H1 (cell line): ENCODE data around the gene DENND1A. TPM values are rescaled to one million over a fixed set of nuclear protein-coding genes. Genes with fewer than 3 reads are reported as not detected.

Source experiments
- CBX5 ChIP-seq: fragments of 300-800, 300-1000 bp; sonication (generic); IDR thresholded peaks from 2 replicates; pipeline ENCODE4 v1.7.1; 2016; ENCODE audit warnings: antibody characterized with exemption, low read length, low read depth
- CTBP2 ChIP-seq: IDR thresholded peaks from 2 replicates; pipeline ENCODE4 v1.7.0; 2011; ENCODE audit warnings: borderline replicate concordance, mild to moderate bottlenecking, moderate library complexity, mixed read lengths, low read length; ENCODE audit not compliant: insufficient read depth, insufficient read length
- HDAC2 ChIP-seq, 2 experiments: fragments of 300-600 bp in 1 of 2; sonication (generic) in 1 of 2; IDR thresholded peaks; 2 replicates each; pipeline ENCODE4 v1.6.1; 2011 to 2012; ENCODE audit warnings: low read depth in 2 of 2, low read length in 2 of 2, mild to moderate bottlenecking in 2 of 2, moderate library complexity in 2 of 2, borderline replicate concordance in 1 of 2, inconsistent platforms in 1 of 2
- PHF8 ChIP-seq: fragments of 200-600 bp; sonication (generic); conservative IDR thresholded peaks from 2 replicates; pipeline ENCODE4 v1.7.1; 2012; ENCODE audit warnings: low read depth, mild to moderate bottlenecking, inconsistent platforms, low read length, moderate library complexity
- POLR2A ChIP-seq, 2 experiments: IDR thresholded peaks; 1 replicate in 1 of 2; 2 replicates in 1 of 2; pipeline ENCODE4 v1.6.1; 2011; ENCODE audit warnings: low read depth in 2 of 2, low read length in 2 of 2, mild to moderate bottlenecking in 2 of 2; ENCODE audit errors: control extremely low read depth in 1 of 2
- polyA plus RNA-seq, 7 experiments: library from polyadenylated mRNA; depleted of rRNA in 3 of 7; stranded (reverse) in 5 of 7; unstranded in 2 of 7; fragments of >200 nt in 5 of 7; fragments of 200-250 nt in 2 of 7; gene quantifications; 1 replicate in 5 of 7; 2 replicates in 1 of 7; 4 replicates in 1 of 7; pipeline versions ENCODE4 v1.2.1 to v1.2.3, GENCODE V29; 2011 to 2013; ENCODE audit warnings: missing spikeins in 2 of 7, mixed read lengths in 2 of 7
- total RNA-seq: library from RNA; stranded (reverse); fragmentation: NEBNext Ultra II Directional; extraction: Animal tissue kit (Norgen Biotek cat#: 25700); gene quantifications from 2 replicates; pipeline ENCODE4 v1.2.1, GENCODE V29; 2021

DENND1A gene
- total and polyA plus RNA-seq, 2 of the 8 experiments (the other 6 are each of a cell fraction or from before 2014, with no cell fraction given): 24.1 to 26.4 TPM

- TF ChIP-seq HDAC2 (IDR thresholded peaks at IDR 0.05; ENCODE audit: borderline replicate concordance in 1 of 2, low read depth in 2 of 2, low read length in 2 of 2): no peak
- no peak for TF ChIP-seq CBX5
- no peak for TF ChIP-seq CTBP2
- no peak for TF ChIP-seq PHF8
- no peak for TF ChIP-seq POLR2A (IDR thresholded peaks at IDR 0.05; ENCODE audit: control extremely low read depth in 1 of 2, low read depth in 2 of 2, low read length in 2 of 2)
Measured at GRCh38 chr9:123763910-123764588, 165.9 kb downstream of the DENND1A start (continued).
